GM18499 (cell line): Measurements from ENCODE around the gene PTGDS.

Source experiments
- ATAC-seq: cut with Tn5 transposase; IDR thresholded peaks from one replicate; pipeline ENCODE4 v1.9.1; 2021; ENCODE audit warnings: moderate number of reproducible peaks; ENCODE audit not compliant: insufficient read depth, unreplicated experiment

The PTGDS gene

DNA sequence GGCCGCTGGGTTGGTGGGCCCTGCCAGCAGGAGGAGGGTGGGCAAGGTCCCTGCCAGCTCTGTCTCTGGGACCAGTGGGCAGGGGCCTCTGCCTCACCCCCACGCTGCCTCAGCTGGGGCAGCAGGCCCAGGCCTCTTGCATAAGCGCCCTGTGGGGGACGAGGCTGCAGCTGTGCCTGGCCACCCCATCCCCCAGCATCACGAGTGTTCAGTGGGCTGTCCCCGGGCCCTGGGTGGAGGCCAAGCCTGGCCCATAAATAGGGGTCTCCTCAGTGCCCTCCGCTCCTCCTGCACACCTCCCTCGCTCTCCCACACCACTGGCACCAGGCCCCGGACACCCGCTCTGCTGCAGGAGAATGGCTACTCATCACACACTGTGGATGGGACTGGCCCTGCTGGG is at the start of gene PTGDS:
PTGDS (plus strand) TSS at position 282 of the 400 bp plus-strand sequence; CDS start at position 357, 75 bp downstream.
- ATAC-seq, result no peak

DNA sequence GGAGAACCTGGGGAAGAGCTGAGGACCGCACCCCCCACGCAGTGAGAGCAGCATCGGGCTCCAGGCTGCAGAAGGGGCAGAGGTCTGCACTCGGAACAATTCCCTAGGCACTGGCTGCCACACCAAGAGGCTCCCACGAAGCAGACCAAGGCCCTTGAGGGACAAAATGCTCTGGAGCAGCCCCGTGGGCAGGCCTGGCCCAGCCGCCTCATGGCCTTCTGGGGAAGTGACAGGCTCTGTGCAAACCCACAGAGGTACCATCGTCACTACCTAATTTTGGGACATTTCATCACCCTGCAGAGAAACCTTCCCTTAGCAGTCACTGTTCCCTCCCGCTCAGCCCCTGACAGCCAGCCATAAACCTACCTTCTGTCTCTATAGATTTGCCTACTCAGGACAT is 48.7 kb upstream of the PTGDS start:
- ATAC-seq, result no peak

DNA sequence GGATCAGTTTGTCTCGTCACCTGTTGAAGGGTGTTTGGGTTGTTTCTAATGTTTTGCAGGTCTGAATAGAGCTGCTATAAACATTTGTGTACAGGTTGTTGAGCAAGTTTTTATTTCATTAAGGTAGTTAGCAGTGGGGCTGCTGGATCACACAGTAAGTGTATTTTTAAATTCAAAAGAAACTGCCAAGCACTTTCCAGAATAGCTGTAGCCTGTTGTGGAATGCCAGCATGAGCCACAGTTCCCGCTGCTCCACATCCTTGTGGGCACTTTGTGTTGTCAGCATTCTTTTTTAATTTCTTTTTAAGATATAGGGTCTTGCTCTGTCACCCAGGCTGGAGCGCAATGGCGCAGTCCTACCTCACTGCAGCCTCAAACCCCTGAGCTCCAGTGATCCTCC is 47.3 kb upstream of the PTGDS start:
- no peak for ATAC-seq

DNA sequence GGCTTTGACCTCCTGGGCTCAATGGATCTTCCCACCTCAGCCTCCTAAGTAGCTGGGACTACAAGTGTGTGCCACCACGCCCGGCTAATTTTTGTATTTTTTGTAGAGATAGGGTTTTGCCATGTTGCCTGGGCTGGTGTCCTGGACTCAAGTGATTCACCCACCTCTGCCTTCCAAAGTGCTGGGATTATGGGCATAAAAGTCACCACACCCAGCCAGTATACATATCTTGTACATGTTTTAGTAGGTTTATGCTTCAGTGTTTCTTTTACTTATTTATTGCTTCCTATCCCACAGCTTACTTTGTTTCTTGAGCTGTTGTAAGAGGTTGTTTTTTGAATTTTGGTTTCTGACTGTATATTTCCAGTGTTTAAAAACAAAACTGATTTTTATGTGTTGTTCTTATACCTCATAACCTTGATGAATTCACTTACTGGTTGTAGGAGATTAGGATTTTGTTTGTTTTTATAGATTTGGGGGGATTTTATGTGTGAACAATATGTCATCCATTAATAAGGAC is 45.6 kb upstream of the PTGDS start:
- ATAC-seq, result no peak

DNA sequence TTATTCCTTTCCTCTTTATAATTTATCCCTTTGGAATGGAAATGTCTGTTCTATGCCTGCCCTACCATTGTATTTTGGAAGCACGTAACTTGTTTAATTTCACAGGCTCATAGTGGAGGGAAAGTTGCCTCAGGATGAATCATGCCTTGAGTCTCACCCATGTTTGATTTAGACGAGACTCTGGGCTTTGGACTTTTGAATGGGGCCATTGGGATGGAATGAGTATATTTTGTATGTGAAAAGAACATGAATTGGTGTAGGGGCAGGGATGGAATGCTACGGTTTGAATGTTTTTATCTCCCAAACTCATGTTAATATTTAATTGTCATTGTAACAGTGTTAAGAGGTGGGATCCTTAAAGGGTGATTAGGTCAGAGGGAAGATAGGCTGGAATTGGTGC is 43.0 kb upstream of the PTGDS start:
- ATAC-seq, result no peak

DNA sequence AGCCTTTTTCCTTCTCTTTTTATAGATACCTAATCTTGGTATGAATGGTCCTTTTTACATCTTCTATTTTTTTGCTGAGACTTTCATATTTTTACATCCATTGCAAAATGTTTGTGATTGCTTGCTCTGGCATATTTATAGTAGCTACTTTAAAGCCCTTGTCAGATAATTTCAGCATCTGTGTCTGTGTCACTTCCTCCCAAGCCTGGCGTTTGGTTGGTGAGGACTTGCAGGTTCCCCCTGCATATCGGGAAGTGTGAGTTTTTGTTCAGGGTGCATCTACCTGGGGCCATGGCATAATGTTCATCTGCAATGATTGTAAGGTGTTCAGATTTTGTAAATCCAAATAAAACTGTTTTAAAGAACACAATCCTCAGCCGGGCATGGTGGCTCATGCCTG is 41.7 kb upstream of the PTGDS start:
- ATAC-seq, result no peak

DNA sequence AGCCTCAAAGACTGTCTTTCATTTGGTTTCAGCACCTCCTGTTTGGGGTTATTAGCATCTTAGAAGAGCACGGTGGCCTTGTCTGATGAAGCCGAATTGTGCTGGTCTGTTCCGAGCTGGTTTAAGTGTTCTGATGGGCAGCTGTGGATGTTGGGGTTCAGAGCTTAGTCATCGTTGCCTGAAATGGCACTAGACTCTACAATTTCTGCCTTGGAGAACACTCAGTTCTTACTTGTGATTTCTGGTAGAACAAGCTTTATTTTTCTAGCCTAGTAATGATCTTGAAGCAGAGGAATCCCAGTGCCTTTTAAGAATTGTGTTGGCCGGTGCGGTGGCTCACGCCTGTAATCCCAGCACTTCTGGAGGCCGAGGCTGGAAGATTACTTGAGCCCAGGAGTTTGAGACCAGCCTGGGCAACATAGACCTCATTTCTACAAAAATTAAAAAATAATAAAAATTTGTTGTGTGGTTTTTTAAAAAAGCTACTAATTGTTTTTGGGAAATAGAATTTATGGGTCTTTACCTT is 40.6 kb upstream of the PTGDS start:
- ATAC-seq, result no peak

DNA sequence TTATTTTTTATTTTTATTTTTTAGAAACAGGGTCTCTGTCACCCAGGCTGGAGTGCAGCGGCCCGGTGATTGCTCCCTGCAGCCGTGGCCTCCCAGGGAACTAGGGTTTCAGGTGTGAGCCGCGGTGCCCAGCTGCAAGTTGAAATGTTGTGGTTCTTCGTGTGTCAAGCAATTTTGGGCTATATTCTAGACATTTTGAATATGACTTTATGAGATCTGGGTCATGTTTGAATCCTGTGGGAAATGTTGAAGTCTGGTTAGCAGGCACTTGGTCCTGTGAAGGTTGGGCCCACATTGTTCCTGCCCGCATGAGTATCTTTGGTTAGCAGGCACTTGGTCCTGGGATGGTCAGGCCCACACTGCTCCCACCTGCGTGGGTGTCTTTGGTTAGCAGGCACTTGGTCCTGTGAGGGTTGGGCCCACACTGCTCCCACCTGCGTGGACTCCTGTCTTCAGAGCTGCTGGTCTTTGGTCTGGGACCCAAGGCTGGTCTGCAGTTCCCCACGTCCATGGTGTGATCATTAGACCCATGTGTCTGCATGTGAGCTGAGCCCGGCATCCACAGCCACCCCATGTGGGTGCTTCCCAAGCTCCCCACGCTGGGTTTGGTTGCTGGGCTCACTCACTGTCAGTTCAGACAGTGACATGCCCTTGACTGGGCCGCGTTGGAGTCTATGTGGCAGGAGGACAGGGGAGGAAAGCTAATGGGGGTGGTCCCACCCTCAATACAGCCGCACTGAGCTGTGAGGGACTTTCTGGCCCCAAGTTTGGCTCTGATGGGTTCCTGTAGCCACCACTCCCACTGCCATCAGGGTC is 39.9 kb upstream of the PTGDS start:
- ATAC-seq, result no peak

DNA sequence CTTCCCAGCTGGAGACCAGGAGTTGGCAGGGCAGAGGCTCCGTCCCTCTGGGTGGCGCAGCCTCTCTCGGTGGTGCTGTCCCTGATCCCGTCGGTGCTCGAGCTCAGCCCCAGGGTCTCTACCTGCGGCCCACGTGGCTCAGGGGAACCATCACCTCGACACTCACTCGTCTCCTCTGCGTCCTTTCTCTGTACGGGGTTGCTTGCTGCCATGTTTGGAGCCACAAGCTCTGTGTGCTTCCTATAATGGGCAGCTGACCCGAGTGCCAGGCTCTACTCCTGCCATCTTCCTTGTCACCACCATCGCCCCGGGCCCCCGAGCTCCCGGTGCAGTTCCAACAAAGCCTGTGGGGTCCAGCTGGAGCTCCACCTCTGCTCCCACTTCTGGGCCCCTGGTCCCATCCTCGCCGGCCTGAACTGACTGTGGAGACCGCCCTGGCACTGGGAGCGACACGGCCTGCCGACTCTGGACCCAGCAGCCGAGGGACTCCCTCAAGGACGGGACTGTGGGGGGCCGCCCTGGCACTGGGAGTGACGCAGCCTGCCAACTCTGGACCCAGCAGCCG is 37.8 kb upstream of the PTGDS start:
- ATAC-seq, result no peak

DNA sequence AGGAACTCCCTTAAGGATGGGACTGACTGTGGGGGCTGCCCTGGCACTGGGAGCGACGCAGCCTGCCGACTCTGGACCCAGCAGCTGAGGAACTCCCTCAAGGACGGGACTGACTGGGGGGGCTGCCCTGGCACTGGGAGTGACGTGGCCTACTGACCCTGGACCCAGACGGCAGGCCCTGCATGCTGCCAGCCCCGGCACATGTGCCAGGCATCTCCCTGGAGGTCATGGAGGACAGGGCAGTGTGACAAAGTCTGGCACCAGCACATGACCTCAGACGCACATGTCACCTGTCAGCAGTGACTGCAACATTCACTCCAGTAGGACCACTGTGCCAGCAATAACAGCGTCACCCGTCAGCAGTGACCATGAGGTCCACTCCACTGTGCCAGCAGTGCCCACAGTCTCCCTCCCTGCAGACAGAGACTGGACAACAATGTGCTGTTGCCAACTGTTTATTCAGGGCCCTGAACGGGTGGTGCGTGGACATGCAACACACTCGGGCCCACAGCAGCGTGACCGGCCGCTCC is 37.2 kb upstream of the PTGDS start:
- ATAC-seq, result no peak

DNA sequence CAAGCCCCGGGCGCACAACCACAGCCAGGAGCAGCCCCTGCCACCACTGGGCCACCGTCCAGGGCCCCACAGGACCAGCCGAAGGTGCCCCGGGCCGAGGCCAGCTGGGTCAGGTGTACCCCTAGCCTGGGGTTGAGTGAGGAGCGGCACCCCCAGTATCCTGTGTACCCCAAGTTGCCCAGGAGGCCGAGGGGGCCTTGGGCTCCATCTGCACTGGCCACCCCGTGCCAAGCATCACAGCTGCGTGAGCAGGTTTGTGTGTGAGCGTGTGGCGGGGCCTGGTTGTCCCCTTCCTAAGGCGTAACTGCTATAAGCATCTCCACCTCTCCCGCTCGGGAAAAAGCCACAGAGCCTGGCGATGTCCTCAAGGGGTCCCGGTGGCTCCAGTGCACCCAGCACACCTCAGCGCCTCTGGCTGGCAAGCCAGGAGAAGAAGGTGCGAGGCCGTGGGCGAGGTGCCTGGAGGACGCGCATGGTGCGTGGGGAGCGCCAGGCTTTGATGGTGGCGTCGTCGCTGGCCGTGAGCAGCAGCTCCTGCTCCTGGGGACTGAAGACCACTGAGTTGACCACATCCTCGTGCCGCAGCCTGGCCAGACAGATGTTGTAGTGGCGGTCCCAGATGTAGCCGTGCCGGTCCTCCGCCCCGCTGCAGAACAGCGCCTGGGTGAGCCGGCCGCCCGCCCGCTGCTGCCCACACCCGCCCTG is 36.6 kb upstream of the PTGDS start:
- ATAC-seq, result no peak

DNA sequence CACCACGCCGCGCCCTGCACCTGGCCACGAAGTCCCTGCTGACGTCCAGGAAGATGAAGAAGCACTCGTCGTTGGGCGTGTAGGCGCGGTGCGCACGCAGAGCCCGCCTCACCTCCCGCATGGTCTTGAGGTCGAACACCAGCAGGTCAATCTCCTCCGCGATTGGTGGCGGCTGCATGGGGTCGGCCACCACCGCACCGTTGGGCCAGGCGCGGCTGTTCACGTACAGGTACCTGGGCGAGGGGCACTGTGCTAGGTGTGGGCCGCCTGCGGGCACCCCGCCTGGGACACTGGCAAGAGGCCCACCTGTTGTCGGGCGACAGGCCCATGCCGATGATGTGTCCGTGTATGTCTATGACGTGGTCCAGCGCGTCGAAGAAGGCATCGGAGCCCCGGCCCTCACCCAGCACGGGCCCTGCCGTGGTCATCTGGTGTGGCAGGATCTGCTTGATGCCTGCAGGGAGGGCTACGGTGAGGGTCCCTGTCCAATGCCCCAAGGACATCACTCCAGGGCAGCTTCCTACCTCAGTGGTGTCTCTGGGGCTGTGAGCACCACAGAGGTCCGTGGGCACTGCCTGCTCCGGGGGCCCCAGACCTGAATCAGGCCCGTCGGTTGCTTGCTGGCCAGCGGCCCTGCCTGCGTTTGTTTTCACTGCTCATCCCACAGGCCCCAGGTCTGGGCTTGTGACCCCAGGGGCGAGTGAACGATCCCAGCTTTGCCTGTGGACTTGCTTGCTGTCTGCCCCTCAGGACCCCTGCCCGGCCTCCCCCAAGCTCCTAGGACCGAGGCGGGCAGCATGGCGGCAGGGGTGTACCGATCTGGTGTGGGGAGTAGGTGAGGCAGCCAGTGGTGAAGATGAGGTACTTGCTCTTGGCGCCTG is 35.8 kb upstream of the PTGDS start:
- no peak for ATAC-seq

DNA sequence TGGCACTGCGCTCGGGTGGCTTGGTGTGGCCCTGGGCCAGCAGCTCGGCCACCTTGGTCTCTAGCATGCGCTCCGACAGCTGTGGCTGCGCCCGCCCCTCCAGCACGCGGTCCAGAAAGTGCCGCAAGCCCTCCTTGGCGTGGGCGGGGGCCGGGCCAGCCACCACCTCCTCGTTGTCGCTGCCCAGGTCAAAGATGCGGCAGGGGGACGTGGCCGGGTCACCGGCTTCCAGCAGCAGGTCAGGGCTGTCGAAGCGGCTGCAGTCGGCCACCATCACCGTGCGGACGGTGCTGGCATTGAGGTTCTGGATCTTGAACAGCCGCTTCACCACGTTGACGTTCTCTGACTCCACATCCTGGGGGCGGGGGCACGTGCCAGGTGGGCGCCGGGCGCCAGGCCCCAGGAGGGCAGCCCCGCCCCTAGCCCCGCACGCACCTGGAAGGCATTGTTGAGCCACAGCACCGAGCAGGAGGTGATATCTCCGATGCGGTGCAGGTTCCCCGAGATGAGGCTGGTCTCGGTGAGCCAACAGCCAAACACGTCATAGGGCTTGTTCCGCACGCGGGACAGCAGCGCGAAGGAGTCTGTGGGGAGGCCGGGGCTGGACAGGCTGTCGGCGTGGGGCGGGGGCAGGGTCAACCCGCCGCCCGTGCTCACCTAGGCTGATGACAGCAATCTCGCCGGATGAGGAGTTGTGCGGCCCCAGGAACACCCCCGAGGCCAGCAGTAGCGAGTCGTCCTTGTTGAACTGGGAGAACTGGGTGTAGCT is 35.0 kb upstream of the PTGDS start:
- no peak for ATAC-seq

DNA sequence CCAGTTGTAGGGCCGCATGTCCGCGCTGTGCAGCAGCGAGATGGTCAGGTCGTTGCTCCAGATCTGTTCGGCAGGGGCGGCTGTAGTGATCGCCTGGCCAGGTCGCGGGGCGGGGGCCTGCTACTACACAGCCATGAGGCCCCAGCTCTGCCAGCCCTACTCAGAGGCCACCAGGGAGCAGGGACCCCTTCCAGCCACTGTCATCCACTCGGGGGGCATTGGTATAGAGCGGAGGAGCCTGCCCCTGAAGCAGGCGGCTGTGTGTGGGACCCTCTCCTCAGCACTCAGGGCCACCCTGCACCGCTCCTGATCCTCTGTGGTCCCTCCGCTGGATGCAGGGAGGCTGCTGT is 34.4 kb upstream of the PTGDS start:
- ATAC-seq, result no peak

DNA sequence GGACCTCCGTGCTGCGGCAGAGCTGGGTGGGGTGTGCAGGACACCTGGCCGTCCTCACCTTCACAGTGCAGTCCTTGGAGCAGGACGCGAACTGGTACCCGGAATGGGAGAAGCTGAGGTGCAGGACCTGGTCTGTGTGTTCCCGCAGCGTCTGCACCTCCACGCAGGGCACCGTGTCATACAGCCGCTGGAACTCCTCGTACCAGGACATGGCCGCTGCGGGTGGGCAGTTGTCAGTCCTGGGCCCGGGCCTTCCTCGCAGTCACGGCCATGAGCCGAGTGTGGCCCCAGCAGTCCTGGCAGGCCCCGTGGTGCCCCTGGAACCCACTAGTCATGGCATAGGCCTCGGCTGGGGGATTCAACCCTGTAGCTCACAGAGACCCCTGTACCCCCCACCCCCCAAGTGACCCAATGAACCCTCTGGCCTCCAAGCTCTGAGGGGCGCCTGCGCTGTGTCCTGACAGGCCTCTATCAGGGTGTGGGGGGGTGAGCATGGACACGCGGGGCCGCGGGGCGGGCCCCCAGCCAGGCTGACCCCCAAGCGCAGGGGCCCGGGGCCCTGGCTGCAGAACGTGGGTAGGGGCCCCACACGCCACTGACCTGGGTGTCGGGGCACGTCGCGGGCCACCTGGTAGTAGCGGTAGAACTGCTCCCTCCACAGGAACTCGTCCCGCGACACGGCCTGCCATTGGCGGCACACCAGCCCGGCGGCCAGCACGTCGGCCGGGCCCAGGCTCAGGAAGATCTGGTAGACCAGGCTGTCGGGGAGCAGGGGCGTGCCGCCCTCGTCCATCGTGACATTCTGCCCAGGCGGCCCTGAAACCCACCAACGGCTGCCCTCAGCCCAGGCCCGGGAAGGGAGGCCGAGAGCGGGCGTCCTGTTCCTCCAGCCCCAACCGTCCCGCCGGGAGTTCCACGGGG is 33.8 kb upstream of the PTGDS start:
- peak; percentile 18 for ATAC-seq

DNA sequence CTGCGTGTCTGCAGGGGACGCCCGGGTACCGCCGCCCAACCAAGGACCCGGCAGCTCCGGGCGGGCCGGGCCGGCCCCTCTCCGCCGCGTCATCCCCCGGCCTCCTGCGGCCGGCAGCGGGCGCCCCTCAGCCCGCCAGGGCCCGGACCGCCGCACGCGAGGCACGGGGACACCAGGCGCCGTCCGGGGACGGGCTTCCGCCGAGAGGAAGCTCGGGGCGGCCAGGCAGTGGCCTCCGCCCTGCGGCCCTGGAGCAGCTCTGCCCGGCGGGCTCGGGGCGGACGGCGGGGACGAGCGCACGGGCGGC is 33.1 kb upstream of the PTGDS start:
- ATAC-seq, result peak; percentile 11

DNA sequence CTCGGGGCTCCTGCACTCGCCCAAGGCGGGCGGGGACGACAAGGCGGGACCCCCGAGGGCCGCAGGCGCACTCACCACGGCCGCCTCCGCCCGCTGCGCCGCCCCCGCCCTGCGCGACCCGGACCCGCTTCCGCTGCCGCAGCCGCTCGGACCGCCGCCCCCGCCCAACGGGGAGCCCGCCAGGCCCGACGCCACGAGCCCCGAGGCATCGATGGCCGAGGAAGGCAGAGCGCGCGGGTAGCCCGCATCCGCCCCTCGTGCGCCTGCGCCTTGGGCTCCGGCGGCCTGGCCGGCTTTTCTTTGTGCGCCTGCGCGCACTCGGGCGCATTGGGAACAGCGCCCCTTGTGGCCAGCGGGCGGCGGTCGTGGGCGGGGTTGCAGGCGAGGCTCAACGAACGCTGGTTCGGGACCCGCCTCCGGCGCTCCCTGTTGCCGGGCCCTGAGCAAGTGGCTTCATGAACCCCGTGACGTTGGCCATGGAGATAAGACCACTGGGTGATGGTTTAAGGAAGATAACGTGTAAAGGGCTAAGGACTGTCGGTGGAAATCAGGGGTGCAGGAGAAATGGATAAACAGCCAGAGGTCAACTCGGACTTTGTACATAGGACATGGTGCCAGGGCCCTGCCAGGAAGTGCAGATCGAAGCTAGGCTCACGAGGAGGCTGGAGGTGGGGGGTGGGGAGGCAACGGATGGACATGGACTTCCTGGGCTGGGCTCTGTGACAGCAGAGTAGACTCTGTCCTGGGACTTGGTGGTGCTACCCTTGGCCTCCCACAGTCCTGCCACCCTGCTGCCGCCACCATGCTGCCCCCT is 32.6 kb upstream of the PTGDS start, which contains the start of the genes C8G and FBXW5:
C8G (plus strand) TSS at position 725 of the 814 bp plus-strand sequence; CDS start at position 803, 78 bp downstream.
FBXW5 (minus strand) TSS at position 220 of the 814 bp plus-strand sequence. CDS start 655 bp downstream, outside the sequence.
- peak; percentile 67 for ATAC-seq
